Measurements from ENCODE around the gene VAV1. TPM values are rescaled to one million over a fixed set of nuclear protein-coding genes. Genes with fewer than 3 reads are reported as not detected.

The VAV1 gene
- total RNA-seq, 4 donors from 2014 or later, result 1.7 to 4.3 (median 2.6) TPM

GRCh38 chr19:6802336-6803035 lies 30.0 kb downstream of the VAV1 start:
- intact Hi-C loops (cut with DNase I), result no loop called here
- no peaks in the 10 kb centered on the region for H3K9me3 ChIP-seq
- H3K4me1 ChIP-seq, result peaks cover 6% of the 10 kb centered on the region in 2 donors
- DNase-seq, result peak; percentile 3 to 6
- H3K36me3 ChIP-seq, result no peaks in the 10 kb centered on the region
- no peak overlapping the region for H3K4me3 ChIP-seq (replicated peaks in 1 of 3)
- H3K27ac ChIP-seq, result no peak overlapping the region
- 55 to 56% methylated on average over 8 to 9 of the region's 9 CpGs for WGBS, 2 donors
- TF ChIP-seq CTCF (IDR thresholded peaks at IDR 0.05), result no peak
- TF ChIP-seq POLR2A (IDR thresholded peaks at IDR 0.05), result no peak
- no peaks in the 10 kb centered on the region for H3K27me3 ChIP-seq

- Histone ChIP-seq H3K4me3 (replicated peaks in 1 of 3) (no peak overlapping the region), H3K9me3 (no peaks in the 10 kb centered on the region), H3K27ac (no peak overlapping the region), H3K4me1 (peaks cover 6% of the 10 kb centered on the region in 2 donors), H3K27me3 (no peaks in the 10 kb centered on the region), H3K36me3 (no peaks in the 10 kb centered on the region)
- no peak for DNase-seq
- intact Hi-C loops (cut with DNase I), result no loop called here
- no peak for TF ChIP-seq CTCF (IDR thresholded peaks at IDR 0.05)
- 75 to 78% methylated on average over 8 of the region's 8 CpGs for WGBS, 2 donors
Observed at GRCh38 chr19:6803036-6803404, 30.5 kb downstream of the VAV1 start.

DNA sequence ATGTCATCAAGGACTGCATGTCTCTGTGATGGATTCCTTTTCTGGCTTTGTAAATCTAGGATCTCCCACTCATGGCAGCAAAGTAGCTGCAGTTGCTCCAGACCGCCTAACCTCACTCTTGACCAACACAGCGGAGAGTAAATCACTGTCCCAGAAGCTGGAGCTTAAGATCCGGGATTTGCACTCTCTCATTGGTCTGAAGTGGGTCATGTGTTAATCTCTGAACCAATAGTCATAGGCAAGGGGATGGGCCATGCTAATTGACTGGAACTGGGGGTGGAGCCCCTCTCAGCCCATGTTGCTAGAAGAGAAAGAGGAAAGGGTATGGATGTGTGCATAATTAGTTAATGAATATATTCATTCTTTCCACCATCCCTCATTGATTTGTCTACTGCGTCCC lies 34.0 kb downstream of the VAV1 start:
- Histone ChIP-seq H3K36me3 (no peaks in the 10 kb centered on the region), H3K4me1 (peaks cover 2% of the 10 kb centered on the region in 2 donors), H3K4me3 (replicated peaks in 1 of 3) (no peak overlapping the region), H3K9me3 (no peaks in the 10 kb centered on the region), H3K27me3 (no peaks in the 10 kb centered on the region), H3K27ac (no peak overlapping the region)
- WGBS, 2 donors, result 90 to 91% methylated on average over 4 of the region's 4 CpGs
- no peak for TF ChIP-seq POLR2A (IDR thresholded peaks at IDR 0.05)
- TF ChIP-seq CTCF (IDR thresholded peaks at IDR 0.05), result no peak
- intact Hi-C loops (cut with DNase I), result no loop called here
- DNase-seq, result no peak

DNA sequence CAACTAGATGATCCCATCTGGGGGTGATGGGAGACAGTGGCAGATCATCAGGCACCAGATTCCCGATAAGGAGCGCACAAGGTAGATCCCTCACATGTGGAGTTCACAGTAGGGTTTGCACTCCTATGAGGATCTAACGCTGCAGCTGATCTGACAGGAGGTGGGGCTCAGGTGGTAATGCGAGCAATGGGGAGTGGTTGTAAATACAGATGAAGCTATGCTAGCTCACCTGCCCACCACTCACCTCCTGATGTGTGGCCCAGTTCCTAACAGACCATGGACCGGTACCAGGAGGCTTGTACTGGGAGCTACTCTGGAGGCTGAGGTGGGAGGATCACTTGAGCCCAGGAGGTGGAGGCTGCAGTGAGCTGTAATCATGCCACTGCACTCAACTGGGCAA lies 34.8 kb downstream of the VAV1 start:
- Histone ChIP-seq H3K9me3 (no peaks in the 10 kb centered on the region), H3K4me1 (no peaks in the 10 kb centered on the region), H3K36me3 (no peaks in the 10 kb centered on the region), H3K4me3 (replicated peaks in 1 of 3) (no peak overlapping the region), H3K27ac (no peak overlapping the region), H3K27me3 (no peaks in the 10 kb centered on the region)
- DNase-seq, result no peak
- TF ChIP-seq POLR2A (IDR thresholded peaks at IDR 0.05) (no peak), CTCF (IDR thresholded peaks at IDR 0.05) (no peak)
- WGBS, 2 donors, result 88 to 91% methylated on average over 5 of the region's 5 CpGs
- intact Hi-C loops (cut with DNase I), result no loop called here

- H3K27ac ChIP-seq, result no peak overlapping the region
- no peak for TF ChIP-seq CTCF (IDR thresholded peaks at IDR 0.05)
- TF ChIP-seq POLR2A (IDR thresholded peaks at IDR 0.05), result no peak
- no peaks in the 10 kb centered on the region for H3K4me1 ChIP-seq
- DNase-seq, result no peak
- no peaks in the 10 kb centered on the region for H3K9me3 ChIP-seq
- H3K36me3 ChIP-seq, result no peaks in the 10 kb centered on the region
- intact Hi-C loops (cut with DNase I), result no loop called here
- H3K4me3 ChIP-seq (replicated peaks in 1 of 3), result no peak overlapping the region
- H3K27me3 ChIP-seq, result no peaks in the 10 kb centered on the region
- WGBS, 2 donors, result 100% methylated on average over 1 of the region's 1 CpG
Observed at GRCh38 chr19:6808494-6808893, 36.0 kb downstream of the VAV1 start.

Data from thyroid gland (tissue), 4 donors.